ENCODE measurements around the gene PHAF1. TPM values are rescaled to one million over a fixed set of nuclear protein-coding genes. Genes with fewer than 3 reads are reported as not detected.

The PHAF1 gene
- total and polyA plus RNA-seq, 2 of the 13 experiments (the other 11 are each of a cell fraction or from before 2014, with no cell fraction given), result 48.3 to 174 TPM

- TF ChIP-seq TERF1 (CRISPR knock-in tag; IDR thresholded peaks at IDR 0.05), result no peak
- TF ChIP-seq ELF3 (CRISPR knock-in tag; IDR thresholded peaks at IDR 0.05), result peak; percentile 90
- TF ChIP-seq RXRB (CRISPR knock-in tag; IDR thresholded peaks at IDR 0.05; ENCODE audit: borderline replicate concordance), result 0 out of 2 replicates have a peak, but pooled peaks have one; percentile 6
- no peak for TF ChIP-seq ZNF792 (CRISPR knock-in tag; IDR thresholded peaks at IDR 0.05)
- peak; percentile 16; the same call in 1 of the 2 replicates for TF ChIP-seq TARDBP (CRISPR knock-in tag; IDR thresholded peaks at IDR 0.05)
- no peak for TF ChIP-seq KLF15 (CRISPR knock-in tag; IDR thresholded peaks at IDR 0.05; ENCODE audit: borderline replicate concordance)
- no peak for TF ChIP-seq ZNF841 (CRISPR knock-in tag; IDR thresholded peaks at IDR 0.05; ENCODE audit: borderline replicate concordance)
- TF ChIP-seq, protein P1, sequence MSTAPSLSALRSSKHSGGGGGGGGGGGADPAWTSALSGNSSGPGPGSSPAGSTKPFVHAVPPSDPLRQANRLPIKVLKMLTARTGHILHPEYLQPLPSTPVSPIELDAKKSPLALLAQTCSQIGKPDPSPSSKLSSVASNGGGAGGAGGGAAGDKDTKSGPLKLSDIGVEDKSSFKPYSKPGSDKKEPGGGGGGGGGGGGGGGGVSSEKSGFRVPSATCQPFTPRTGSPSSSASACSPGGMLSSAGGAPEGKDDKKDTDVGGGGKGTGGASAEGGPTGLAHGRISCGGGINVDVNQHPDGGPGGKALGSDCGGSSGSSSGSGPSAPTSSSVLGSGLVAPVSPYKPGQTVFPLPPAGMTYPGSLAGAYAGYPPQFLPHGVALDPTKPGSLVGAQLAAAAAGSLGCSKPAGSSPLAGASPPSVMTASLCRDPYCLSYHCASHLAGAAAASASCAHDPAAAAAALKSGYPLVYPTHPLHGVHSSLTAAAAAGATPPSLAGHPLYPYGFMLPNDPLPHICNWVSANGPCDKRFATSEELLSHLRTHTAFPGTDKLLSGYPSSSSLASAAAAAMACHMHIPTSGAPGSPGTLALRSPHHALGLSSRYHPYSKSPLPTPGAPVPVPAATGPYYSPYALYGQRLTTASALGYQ (CRISPR knock-in tag; IDR thresholded peaks at IDR 0.05), result no peak
- no peak for TF ChIP-seq TGIF2 (CRISPR knock-in tag; IDR thresholded peaks at IDR 0.05)
- no peak for TF ChIP-seq RAD21 (CRISPR knock-in tag; IDR thresholded peaks at IDR 0.05)
- 0 out of 2 replicates have a peak, but pooled peaks have one; percentile 31 for TF ChIP-seq ZNF580 (CRISPR knock-in tag; IDR thresholded peaks at IDR 0.05; ENCODE audit: borderline replicate concordance, low read depth)
- TF ChIP-seq NKX3-1 (CRISPR knock-in tag; IDR thresholded peaks at IDR 0.05), result no peak
- TF ChIP-seq TEAD3 (CRISPR knock-in tag; optimal IDR thresholded peaks at IDR 0.05; ENCODE audit: borderline replicate concordance), result peak; percentile 72
- TF ChIP-seq, protein P2, sequence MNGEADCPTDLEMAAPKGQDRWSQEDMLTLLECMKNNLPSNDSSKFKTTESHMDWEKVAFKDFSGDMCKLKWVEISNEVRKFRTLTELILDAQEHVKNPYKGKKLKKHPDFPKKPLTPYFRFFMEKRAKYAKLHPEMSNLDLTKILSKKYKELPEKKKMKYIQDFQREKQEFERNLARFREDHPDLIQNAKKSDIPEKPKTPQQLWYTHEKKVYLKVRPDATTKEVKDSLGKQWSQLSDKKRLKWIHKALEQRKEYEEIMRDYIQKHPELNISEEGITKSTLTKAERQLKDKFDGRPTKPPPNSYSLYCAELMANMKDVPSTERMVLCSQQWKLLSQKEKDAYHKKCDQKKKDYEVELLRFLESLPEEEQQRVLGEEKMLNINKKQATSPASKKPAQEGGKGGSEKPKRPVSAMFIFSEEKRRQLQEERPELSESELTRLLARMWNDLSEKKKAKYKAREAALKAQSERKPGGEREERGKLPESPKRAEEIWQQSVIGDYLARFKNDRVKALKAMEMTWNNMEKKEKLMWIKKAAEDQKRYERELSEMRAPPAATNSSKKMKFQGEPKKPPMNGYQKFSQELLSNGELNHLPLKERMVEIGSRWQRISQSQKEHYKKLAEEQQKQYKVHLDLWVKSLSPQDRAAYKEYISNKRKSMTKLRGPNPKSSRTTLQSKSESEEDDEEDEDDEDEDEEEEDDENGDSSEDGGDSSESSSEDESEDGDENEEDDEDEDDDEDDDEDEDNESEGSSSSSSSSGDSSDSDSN (CRISPR knock-in tag; IDR thresholded peaks at IDR 0.05), result peak; percentile 1; the same call in 1 of the 2 replicates
- TF ChIP-seq MXD4 (CRISPR knock-in tag; IDR thresholded peaks at IDR 0.05), result peak; percentile 22; the same call in 1 of the 2 replicates
- 0 out of 2 replicates have a peak, but pooled peaks have one; percentile 2 for TF ChIP-seq HDAC2 (CRISPR knock-in tag; IDR thresholded peaks at IDR 0.05)
- no peak; the same call in 1 of the 2 replicates for TF ChIP-seq PAXIP1 (CRISPR knock-in tag; conservative IDR thresholded peaks at IDR 0.05)
- no peak for TF ChIP-seq CC2D1A (CRISPR knock-in tag; IDR thresholded peaks at IDR 0.05)
- TF ChIP-seq ZNF724P (CRISPR knock-in tag; IDR thresholded peaks at IDR 0.05; ENCODE audit: borderline replicate concordance), result peak; percentile 54; the same call in 1 of the 2 replicates
- TF ChIP-seq KDM1A (CRISPR knock-in tag; IDR thresholded peaks at IDR 0.05), result no peak
- peak; percentile 66 for TF ChIP-seq SAP130 (CRISPR knock-in tag; IDR thresholded peaks at IDR 0.05; ENCODE audit: low read depth)
Measured at GRCh38 chr16:67112591-67113399, 3.1 kb downstream of the PHAF1 start (continued).

All from HepG2 (cell line).